HAP-1 (cell line): ENCODE measurements around the gene RELL1.

ENCODE experiments used
- DNase-seq, 2 experiments: peaks; one replicate each; pipeline ENCODE4 v3.0.0-alpha.2; 2016 to 2020; ENCODE audit warnings: low spot score in 2 of 2
- H3K27me3 ChIP-seq: fragments of 250-450 bp; sonication (Bioruptor Pico); 2 replicates; pipeline ENCODE4 v1.5.1; 2020; ENCODE audit warnings: low read depth, mild to moderate bottlenecking, moderate library complexity
- H3K36me3 ChIP-seq: fragments of 250-450 bp; sonication (Bioruptor Pico); replicated peaks from 2 replicates; pipeline ENCODE4 v1.5.1; 2020; ENCODE audit warnings: mild to moderate bottlenecking
- H3K4me1 ChIP-seq: fragments of 250-450 bp; sonication (Bioruptor Pico); 2 replicates; pipeline ENCODE4 v1.5.1; 2020; ENCODE audit warnings: mild to moderate bottlenecking
- H3K4me3 ChIP-seq: fragments of 250-450 bp; sonication (Bioruptor Pico); 2 replicates; pipeline ENCODE4 v1.5.1; 2020; ENCODE audit warnings: mild to moderate bottlenecking, moderate library complexity
- H3K9me3 ChIP-seq: fragments of 250-450 bp; sonication (Bioruptor Pico); 2 replicates; pipeline ENCODE4 v1.5.1; 2020; ENCODE audit warnings: mild to moderate bottlenecking, moderate library complexity
- in situ Hi-C: fragments of 300-500 bp; cut with MboI; formaldehyde crosslinking; loops from 3 replicates; pipeline ENCODE4 v1.14.3; 2020; ENCODE audit warnings: low sequenced_read_pairs, inconsistent platforms, mixed read lengths

Gene RELL1

GRCh38 chr4:37603711-37604110, 82.5 kb downstream of the RELL1 start:
- Histone ChIP-seq H3K4me1 (peaks cover 10% of the 10 kb centered on the region), H3K27me3 (no peaks in the 10 kb centered on the region), H3K4me3 (no peak overlapping the region), H3K36me3 (no peaks in the 10 kb centered on the region), H3K9me3 (no peaks in the 10 kb centered on the region)
- in situ Hi-C loops = loop anchor here (10.0 to 25.0 kb wide), 2 partner anchors 181 to 434 kb away; no protein-coding TSS in a partner anchor
- no peak for DNase-seq

DNA sequence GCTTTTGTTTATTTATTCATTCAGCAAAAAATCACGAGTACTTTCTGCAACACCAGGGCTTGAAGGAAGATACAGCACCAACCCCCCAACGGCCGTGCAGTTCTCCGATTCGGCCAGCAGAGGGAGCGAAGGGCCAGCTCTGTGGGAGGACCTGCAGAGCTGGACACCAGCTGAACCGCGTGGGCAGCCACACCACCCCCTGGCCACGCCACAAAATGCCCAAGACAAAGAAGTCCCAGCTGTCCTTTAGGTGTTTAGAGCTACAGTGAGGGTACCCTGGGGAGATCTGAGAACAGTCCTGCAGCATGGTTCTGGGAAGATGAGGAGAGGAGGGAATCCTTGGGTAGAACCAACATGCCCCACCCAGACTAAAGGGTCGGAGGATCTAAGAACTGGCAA, 83.1 kb downstream of the RELL1 start:
- H3K4me1 ChIP-seq = peaks cover 10% of the 10 kb centered on the region
- no peak overlapping the region for H3K4me3 ChIP-seq
- peak; percentile 26 to 86 for DNase-seq
- H3K27me3 ChIP-seq = no peaks in the 10 kb centered on the region
- no peaks in the 10 kb centered on the region for H3K36me3 ChIP-seq
- in situ Hi-C loops = loop anchor here (10.0 to 25.0 kb wide), 2 partner anchors 182 to 434 kb away; no protein-coding TSS in a partner anchor
- H3K9me3 ChIP-seq = no peaks in the 10 kb centered on the region

DNA sequence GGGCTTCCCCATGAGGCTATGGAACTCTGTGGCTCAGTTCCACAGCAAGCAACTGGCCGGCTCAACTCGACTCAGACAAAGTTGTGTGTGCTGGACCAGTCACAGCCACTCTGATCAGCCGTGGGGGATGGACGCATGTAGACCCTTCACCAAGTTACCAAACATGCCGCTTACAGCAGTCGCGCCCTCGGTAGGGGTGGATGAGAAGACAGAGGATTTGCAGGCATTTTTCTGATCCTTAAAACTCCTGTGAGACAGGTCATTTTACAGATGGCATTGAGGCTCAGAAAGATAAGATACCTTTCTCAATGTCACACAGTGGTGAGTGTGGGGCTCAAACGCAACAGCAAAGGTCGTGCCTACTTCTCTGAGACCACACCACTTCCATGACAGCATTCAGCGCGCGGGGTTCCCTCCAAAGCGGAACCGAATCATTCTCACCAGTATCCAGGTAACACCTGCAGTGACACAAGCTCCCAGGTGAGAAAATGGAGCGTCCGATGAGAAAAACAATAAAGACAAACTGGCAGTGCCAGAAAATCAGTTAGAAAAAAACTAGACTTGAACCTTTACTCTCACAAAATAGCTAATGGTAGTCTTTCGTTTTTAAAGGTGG, 83.6 kb downstream of the RELL1 start:
- in situ Hi-C loops = loop anchor here (10.0 to 25.0 kb wide), 2 partner anchors 182 to 435 kb away; no protein-coding TSS in a partner anchor
- Histone ChIP-seq H3K9me3 (no peaks in the 10 kb centered on the region), H3K4me3 (no peak overlapping the region), H3K27me3 (no peaks in the 10 kb centered on the region), H3K4me1 (peaks cover 10% of the 10 kb centered on the region), H3K36me3 (no peaks in the 10 kb centered on the region)
- no peak for DNase-seq

GRCh38 chr4:37601531-37601930, 84.6 kb downstream of the RELL1 start:
- Histone ChIP-seq H3K27me3 (no peaks in the 10 kb centered on the region), H3K4me1 (peaks cover 10% of the 10 kb centered on the region), H3K4me3 (no peak overlapping the region), H3K9me3 (no peaks in the 10 kb centered on the region), H3K36me3 (no peaks in the 10 kb centered on the region)
- in situ Hi-C loops = loop anchor here (10.0 to 25.0 kb wide), 2 partner anchors 183 to 436 kb away; no protein-coding TSS in a partner anchor
- DNase-seq = no peak

- Histone ChIP-seq H3K4me3 (no peak overlapping the region), H3K27me3 (no peaks in the 10 kb centered on the region), H3K36me3 (no peaks in the 10 kb centered on the region), H3K4me1 (peaks cover 10% of the 10 kb centered on the region), H3K9me3 (no peaks in the 10 kb centered on the region)
- DNase-seq = no peak
- in situ Hi-C loops = no loop called here
These were observed 86.9 kb downstream of the RELL1 start for GRCh38 chr4:37599092-37599790.

DNA sequence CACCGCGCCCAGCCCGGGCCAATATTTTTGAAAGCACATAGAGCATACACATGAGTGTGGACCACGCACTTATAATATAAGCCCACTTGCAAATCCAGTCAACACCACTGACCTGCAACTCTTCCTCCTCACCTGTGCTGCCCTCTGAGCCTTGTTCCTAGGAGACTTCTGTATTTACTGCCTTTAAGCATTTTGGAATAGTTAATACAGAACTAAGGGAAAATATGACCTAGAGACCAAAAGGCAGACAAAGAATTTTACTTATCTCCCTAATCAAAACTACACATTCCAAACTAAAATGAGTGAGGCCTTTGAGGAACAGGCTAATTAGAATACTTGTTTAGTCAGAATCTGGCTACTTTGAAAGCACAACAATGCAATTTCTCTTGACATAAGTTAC, 89.1 kb downstream of the RELL1 start:
- no peak for DNase-seq
- Histone ChIP-seq H3K4me1 (peaks cover 10% of the 10 kb centered on the region), H3K36me3 (no peaks in the 10 kb centered on the region), H3K4me3 (no peak overlapping the region), H3K27me3 (no peaks in the 10 kb centered on the region), H3K9me3 (no peaks in the 10 kb centered on the region)
- in situ Hi-C loops = no loop called here

- Histone ChIP-seq H3K36me3 (no peaks in the 10 kb centered on the region), H3K9me3 (no peaks in the 10 kb centered on the region), H3K4me3 (no peak overlapping the region), H3K4me1 (peaks cover 10% of the 10 kb centered on the region), H3K27me3 (no peaks in the 10 kb centered on the region)
- in situ Hi-C loops = no loop called here
- DNase-seq = no peak
These were observed 90.1 kb downstream of the RELL1 start for GRCh38 chr4:37595875-37596680.

GRCh38 chr4:37594099-37594498, 92.1 kb downstream of the RELL1 start:
- in situ Hi-C loops = no loop called here
- H3K4me3 ChIP-seq = no peak overlapping the region
- H3K27me3 ChIP-seq = no peaks in the 10 kb centered on the region
- peaks cover 3% of the 10 kb centered on the region for H3K4me1 ChIP-seq
- no peak for DNase-seq
- no peaks in the 10 kb centered on the region for H3K36me3 ChIP-seq
- H3K9me3 ChIP-seq = no peaks in the 10 kb centered on the region

GRCh38 chr4:37591349-37591748, 94.8 kb downstream of the RELL1 start:
- Histone ChIP-seq H3K36me3 (no peaks in the 10 kb centered on the region), H3K9me3 (no peaks in the 10 kb centered on the region), H3K4me3 (no peak overlapping the region), H3K4me1 (no peaks in the 10 kb centered on the region), H3K27me3 (no peaks in the 10 kb centered on the region)
- DNase-seq = no peak
- in situ Hi-C loops = no loop called here

DNA sequence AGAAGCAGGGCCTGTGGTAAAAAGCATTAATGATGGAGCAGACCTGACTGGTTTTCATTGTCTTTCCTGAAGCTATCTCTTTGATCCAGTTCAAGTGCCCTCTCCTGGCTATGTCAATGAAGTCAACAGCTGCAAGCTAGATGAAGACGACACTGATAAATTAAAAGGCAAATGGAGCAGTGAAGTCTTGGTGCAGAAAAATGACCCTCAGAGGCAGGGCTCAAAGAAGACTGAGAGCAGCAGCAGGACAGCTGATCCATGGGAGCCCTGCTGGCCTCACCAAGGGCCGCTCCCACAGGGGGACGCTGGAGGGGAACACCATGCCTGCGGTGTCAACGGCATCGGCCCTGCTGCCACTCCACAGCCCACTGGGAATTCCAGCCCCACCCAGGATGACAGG, 96.2 kb downstream of the RELL1 start:
- Histone ChIP-seq H3K9me3 (no peaks in the 10 kb centered on the region), H3K36me3 (no peaks in the 10 kb centered on the region), H3K4me3 (no peak overlapping the region), H3K4me1 (no peaks in the 10 kb centered on the region), H3K27me3 (no peaks in the 10 kb centered on the region)
- no peak for DNase-seq
- in situ Hi-C loops = no loop called here

- in situ Hi-C loops = no loop called here
- no peaks in the 10 kb centered on the region for H3K9me3 ChIP-seq
- no peak overlapping the region for H3K4me3 ChIP-seq
- no peak for DNase-seq
- no peaks in the 10 kb centered on the region for H3K36me3 ChIP-seq
- no peaks in the 10 kb centered on the region for H3K27me3 ChIP-seq
- H3K4me1 ChIP-seq = no peaks in the 10 kb centered on the region
These were observed 98.0 kb downstream of the RELL1 start for GRCh38 chr4:37588150-37588549.

GRCh38 chr4:37586194-37586593, 100.0 kb downstream of the RELL1 start:
- Histone ChIP-seq H3K4me1 (no peaks in the 10 kb centered on the region), H3K4me3 (no peak overlapping the region), H3K9me3 (no peaks in the 10 kb centered on the region), H3K36me3 (no peaks in the 10 kb centered on the region), H3K27me3 (no peaks in the 10 kb centered on the region)
- DNase-seq = no peak
- in situ Hi-C loops = no loop called here

GRCh38 chr4:37584493-37585060, 101.6 kb downstream of the RELL1 start:
- H3K9me3 ChIP-seq = no peaks in the 10 kb centered on the region
- no peak overlapping the region for H3K4me3 ChIP-seq
- no peaks in the 10 kb centered on the region for H3K36me3 ChIP-seq
- DNase-seq = no peak
- H3K4me1 ChIP-seq = no peaks in the 10 kb centered on the region
- H3K27me3 ChIP-seq = no peaks in the 10 kb centered on the region
- in situ Hi-C loops = no loop called here
